ENCODE results near the gene GPR62.

DNA sequence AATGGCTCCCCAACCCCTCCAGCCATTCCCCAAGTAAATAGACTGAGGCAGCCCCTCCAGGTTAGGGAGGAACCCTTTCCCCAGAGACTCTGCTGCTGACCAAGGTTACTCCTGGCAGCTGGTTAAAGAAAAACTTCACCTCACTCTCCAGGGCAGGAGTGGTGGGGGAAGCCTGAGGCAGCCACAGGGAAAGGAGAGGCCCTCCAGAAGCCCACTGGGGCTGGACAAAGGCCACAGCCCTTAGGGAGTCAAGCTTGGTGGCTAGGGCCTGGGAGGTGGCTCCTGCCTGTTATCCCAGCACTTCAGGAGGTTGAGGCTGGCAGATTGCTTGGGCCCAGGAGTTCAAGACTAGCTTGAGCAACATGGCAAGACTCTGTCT is 29.1 kb downstream of the GPR62 start:
- no peak for TF ChIP-seq REST (IDR thresholded peaks at IDR 0.05; ENCODE audit: unreplicated experiment)
- TF ChIP-seq, protein P1, sequence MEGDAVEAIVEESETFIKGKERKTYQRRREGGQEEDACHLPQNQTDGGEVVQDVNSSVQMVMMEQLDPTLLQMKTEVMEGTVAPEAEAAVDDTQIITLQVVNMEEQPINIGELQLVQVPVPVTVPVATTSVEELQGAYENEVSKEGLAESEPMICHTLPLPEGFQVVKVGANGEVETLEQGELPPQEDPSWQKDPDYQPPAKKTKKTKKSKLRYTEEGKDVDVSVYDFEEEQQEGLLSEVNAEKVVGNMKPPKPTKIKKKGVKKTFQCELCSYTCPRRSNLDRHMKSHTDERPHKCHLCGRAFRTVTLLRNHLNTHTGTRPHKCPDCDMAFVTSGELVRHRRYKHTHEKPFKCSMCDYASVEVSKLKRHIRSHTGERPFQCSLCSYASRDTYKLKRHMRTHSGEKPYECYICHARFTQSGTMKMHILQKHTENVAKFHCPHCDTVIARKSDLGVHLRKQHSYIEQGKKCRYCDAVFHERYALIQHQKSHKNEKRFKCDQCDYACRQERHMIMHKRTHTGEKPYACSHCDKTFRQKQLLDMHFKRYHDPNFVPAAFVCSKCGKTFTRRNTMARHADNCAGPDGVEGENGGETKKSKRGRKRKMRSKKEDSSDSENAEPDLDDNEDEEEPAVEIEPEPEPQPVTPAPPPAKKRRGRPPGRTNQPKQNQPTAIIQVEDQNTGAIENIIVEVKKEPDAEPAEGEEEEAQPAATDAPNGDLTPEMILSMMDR (conservative IDR thresholded peaks at IDR 0.05; ENCODE audit: low read depth in 2 of 2) = no peak
- no peak for TF ChIP-seq EZH2 (IDR thresholded peaks at IDR 0.05; ENCODE audit: low read depth, unreplicated experiment)
- no peak for TF ChIP-seq CREB1 (CRISPR knock-in tag; IDR thresholded peaks at IDR 0.05; ENCODE audit: low read depth)
- no peak for TF ChIP-seq EZH2phosphoT487 (IDR thresholded peaks at IDR 0.05; ENCODE audit: unreplicated experiment)
- no peak for TF ChIP-seq ETS1 (IDR thresholded peaks at IDR 0.05)
- no peak for TF ChIP-seq POLR2AphosphoS5 (IDR thresholded peaks at IDR 0.05; ENCODE audit: low read depth)
